ENCODE measurements around the gene COL18A1. TPM values are rescaled to one million over a fixed set of nuclear protein-coding genes. Genes with fewer than 3 reads are reported as not detected.
A peak's percentile ranks its signal among the peaks of the same experiment; 100 is the strongest.

Gene COL18A1
- total RNA-seq, 1 donor from 2014 or later, result 11.4 TPM

DNA sequence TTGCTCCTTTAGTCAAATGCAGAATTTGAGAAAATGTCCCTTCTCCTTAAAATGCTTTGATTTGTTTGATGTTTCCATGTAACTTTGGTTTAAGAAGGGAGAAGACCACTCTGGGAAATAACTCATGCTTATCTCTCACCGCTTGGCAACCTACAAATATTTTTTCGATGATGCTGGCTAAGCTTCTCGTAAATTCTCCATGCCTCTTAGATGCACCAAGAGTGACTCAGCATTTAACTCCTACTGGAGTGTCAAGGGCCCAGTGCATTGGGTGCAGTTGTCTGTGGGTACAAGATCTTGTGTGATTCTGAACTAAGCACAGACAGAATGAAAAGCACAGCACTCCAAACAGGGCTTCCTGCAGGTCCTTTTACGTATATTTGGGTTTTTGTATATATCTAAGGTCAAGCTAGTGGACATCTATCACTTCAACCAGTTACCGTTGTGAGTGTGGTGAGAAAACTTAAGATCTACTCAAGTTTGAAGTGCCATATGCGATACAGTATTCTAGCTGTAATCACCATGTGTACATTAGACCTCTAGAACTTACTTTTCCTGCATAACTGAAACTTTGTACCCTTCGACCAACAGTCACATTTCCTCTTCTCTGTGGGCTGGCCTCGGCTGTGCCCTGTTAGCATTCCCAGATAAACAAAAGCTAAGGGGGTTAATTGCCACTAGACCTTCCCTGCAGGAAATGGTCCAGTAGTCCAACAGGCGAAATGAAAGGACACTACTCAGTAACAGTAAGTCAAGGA lies 55.8 kb downstream of the COL18A1 start:
- FAIRE-seq, result no peak
- no peak for DNase-seq (ENCODE audit: low spot score in 2 of 2)

DNA sequence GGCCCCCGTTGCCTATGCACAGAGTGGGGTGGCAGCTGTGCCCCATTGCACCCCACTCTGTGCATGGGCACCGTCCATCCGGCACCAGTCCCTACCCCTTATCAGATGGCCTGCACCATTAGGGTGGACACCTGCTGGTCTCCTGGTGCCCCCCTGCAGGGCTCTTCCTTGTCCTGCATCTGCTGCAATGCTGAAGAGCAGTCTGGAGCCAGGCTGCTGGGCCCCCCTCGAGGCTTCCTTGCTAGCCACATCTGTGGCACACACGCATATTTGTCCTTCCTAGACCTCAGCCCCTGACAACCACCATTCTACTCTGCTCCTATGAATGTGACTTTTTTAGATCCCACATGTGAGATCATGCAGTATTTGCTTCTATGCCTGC lies 56.4 kb downstream of the COL18A1 start:
- FAIRE-seq (no peak), DNase-seq (ENCODE audit: low spot score in 2 of 2) (no peak)

DNA sequence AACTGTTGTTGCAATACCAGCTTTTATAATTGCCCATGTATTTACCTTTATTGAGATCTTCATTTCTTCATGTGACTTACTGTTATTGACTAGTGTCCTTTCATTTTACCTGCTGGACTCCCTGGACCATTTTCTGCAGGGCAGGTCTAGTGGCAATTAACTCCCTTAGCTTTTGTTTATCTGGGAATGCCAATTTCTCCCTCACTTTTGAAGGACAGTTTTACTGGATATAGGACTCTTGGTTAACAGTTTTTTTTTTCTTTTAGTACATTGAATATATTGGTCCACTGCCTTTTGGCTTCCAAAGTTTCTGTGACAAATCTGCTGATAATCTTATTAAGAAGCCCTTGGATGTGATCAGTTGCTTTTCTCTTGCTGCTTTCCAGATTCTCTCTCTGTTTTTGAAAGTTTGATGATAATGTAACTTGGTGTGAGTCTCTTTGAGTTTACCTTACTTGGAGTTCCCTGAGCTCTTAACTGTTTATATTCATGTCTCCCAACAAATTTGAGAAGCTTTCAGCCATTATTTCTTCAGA lies 56.9 kb downstream of the COL18A1 start:
- DNase-seq (ENCODE audit: low spot score in 2 of 2), result no peak
- FAIRE-seq, result no peak

DNA sequence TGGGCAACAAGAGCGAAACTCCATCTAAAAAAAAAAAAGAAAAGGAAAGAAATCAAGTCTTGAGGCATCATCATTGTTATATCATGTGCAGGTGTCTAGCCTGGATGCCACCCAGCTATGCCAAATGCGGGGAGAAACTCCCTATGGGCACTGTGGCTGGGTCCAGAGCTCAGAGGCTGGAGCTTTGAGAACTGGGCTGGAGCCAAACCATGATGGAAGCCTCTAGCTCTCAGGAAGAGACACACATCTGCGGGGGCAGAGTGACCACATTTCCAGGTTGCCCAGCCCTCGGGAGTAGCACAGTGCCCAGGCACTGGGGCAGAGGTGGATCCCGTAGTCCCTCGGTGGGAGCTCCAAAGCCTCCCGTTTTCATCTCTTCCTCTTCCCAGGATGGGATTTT lies 58.9 kb downstream of the COL18A1 start:
- FAIRE-seq, result no peak
- DNase-seq (ENCODE audit: low spot score in 2 of 2), result no peak

DNA sequence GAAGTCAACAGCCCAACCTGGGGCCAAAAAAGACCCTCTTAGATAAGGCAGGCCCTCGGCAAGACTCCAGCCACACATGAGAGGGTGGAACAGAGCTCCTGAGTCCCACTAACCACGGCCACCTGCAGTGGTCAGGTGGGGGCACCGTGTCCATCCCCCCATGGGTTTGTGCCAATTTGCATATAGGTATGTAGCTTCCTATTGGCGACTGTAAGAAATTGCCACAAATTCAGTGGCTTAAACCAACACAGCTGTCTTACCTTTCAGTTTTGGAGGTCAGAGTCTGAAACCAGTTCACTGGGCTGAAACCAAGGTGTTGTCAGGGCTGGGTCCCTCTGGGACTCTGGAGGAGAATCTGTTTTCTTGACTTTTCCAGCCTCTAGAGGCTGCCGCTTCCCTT lies 59.3 kb downstream of the COL18A1 start:
- DNase-seq (ENCODE audit: low spot score in 2 of 2) (no peak), FAIRE-seq (no peak)

DNA sequence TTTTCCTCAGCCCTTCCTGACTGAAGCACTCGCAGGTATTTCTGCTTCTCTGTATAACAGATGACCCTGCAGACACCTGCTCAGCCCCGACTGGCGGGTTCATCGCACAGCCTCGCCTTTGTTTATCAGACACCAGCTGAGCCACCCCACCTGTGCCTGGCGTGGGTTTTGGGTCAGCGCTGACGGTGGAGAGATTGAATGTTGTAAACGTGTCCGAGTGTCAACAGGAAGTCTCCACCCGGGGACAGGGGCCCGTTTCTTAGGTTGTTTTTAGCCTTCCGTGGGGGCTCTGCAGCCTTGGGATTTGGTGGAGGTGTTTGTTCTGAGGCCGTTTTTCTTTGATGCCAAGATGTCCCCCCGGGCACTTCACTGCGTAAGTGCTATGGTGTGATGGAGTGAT lies 60.1 kb downstream of the COL18A1 start:
- DNase-seq (ENCODE audit: low spot score in 2 of 2) (no peak), FAIRE-seq (no peak)

DNA sequence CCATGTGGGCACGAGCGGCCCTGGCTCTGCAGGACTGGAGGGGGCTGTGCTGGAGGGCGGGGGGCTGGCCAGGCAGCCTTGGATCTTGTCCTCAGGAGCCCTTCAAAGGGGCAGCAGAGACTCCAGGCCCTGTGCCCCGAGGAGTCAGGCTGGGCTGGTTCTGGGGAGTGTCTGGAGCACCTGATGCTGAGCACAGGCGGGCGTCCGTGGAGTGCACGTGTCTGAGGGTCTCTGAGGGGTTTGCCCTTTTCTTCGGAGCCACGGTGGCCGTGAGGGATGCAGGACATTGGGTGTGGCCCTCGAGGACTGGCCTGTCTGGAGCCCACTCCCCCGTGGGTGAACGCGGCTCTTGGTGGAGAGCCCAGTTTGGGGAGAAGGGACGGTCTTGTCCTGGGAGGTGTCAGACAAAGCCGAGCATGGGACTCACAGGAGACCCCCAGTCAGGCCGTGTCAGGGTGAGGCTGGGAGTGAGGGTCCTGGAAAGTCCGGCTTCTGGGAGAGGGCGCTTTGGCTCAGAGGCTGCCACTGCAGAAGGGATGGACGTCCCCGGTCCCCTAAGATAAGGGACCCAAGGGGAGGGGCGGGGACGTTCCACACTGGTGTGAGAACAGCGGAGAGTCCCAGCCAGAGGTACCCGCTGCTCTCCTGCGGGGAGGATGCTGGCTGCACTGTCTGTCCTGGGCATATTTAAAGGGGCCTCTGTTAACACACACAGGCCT lies 60.8 kb downstream of the COL18A1 start:
- FAIRE-seq, result no peak
- DNase-seq (ENCODE audit: low spot score in 2 of 2), result no peak

DNA sequence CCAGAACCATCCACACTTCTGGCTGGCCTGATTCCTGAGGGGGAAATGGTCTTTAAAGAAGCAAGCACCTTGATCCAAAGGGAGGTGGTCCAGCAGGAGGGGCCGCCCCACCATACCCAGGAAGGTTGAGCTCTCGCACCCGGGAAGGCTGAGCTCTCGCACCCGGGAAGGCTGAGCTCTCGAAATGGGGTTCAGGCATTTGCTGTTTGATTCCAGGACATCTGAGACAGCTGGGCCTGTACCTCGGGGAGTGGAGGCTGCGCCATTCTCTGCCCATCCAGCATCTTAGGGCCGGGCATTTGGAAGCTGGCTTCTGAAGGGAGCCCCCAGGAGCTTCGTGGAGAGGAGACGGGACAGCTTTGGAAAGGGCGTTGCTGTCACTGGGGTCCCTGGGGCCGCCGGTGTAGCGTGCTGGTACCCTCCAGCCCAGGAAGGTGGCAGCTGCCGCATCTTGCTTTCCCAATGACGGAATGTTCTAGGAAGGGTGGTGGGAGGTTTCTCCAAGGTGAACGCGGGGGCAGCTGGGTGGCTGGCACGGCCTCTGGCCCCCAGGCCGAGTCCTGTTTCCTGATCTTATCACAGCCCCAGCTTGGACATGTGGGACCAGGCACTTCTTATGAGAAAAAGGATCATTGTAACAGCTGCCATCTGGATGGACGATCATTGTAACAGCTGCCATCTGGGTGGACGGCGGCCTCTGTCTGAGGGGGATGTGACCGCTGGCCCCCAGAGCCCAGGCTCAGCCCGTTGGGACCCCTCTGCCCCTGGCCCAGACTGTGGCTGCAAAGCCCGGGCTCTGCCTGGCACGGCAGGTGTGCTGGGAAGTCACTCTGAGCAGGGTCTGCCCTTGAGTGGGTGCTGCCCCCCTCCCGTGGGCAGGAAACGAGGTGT lies 61.6 kb downstream of the COL18A1 start:
- DNase-seq (ENCODE audit: low spot score in 2 of 2) (no peak), FAIRE-seq (no peak)

DNA sequence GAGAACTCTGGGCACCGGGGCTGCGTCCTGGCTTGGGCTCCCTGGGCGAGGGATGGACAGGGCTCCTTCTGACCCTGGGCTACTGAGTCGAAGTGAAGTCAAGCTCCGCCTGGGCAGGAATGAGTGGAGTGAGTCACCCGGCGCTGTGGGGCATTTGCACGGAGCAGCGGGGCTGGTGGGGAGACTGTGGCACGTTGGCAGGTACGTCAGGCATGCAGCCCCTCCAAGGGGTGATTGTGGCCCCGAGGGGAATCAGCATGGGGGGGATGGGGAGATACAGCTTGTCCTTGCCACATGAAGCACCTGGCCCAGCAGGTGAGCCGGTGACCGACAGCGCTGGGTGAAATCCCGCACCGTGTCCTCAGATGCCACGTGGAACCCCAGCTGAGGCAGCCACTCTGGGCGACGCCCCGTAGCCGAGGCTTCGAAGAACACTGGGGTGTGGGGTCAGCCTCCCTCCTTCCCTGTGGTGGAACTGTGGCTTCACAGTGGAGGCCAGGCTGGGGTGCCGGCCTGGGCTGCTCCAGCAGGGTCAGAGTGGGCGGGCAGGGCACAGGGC lies 62.3 kb downstream of the COL18A1 start:
- FAIRE-seq (no peak), DNase-seq (ENCODE audit: low spot score in 2 of 2) (no peak)

DNA sequence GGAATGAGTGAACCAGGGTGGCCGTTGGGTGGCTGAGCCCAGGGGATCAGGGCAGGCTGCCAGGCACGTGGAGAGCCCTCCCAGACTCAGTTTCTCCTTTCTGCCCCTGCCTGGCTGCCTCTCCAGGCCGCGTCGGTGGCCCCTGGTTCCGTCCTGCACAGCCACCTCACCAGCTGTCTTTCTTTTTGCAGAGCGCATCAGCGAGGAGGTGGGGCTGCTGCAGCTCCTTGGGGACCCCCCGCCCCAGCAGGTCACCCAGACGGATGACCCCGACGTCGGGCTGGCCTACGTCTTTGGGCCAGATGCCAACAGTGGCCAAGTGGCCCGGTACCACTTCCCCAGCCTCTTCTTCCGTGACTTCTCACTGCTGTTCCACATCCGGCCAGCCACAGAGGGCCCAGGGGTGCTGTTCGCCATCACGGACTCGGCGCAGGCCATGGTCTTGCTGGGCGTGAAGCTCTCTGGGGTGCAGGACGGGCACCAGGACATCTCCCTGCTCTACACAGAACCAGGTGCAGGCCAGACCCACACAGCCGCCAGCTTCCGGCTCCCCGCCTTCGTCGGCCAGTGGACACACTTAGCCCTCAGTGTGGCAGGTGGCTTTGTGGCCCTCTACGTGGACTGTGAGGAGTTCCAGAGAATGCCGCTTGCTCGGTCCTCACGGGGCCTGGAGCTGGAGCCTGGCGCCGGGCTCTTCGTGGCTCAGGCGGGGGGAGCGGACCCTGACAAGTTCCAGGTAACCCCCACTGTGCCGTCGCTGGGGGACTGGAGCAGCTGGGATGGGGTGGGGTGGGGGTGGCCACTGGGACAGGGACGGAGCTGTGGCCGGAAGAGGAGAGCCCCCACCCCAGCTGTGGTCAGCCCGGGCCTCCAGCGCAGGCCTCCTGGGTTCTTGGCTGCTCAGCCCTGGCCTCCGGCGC lies 63.3 kb downstream of the COL18A1 start:
- FAIRE-seq (no peak), DNase-seq (ENCODE audit: low spot score in 2 of 2) (no peak)

DNA sequence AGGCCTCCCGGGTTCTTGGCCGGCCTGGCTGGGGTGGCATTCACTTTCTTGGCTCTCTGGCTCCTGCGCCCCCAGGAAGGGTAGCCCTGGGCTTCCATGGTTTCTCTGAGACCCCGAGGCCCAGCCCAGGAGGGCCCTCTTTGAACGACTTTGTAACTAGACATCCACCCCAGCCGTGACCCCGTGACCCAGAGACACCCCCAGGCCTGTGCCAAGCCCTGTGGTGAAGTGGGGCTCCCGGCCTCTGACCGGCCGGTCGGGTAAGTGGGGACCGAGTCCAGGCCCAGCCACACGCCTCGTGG lies 64.0 kb downstream of the COL18A1 start:
- DNase-seq (ENCODE audit: low spot score in 2 of 2) (no peak), FAIRE-seq (no peak)

DNA sequence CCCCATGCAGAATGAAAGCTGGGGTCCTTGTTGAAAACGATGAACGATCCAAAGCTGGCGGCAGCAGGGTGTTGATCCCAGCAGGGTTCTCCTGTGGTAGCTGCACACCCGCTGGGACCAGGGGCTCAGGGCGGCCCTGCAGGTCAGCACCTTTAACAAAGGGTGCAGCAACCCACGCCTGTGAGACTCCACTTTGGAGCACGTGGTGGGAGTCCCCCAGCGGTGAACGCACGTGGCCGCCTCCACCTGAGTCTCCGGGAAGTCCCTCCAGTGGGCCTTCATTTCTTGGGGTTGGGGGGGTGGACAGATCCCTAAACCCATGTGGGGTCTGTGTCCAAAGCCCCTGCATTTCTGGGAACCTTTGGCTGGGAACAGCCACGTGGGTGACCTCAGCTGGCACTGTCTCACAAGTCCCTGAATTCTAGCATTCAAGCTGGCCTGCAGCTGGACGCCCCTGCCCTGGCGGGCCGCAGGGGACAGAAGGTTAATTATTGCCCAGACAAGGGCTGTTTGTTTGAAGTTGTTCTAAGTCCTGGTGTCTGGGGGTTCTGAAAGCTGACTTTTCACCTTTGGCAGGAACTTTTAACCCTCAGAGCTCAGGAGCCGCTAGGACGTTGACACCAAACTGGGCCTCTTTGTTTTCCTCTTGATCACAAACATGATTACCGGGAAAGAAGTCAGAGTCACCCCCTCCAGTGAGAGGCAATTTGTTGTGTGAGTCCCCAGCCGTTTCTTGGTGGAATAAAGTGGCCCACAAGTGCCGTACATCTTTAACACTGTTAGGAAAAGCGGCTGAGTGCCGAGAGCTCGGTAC lies 64.5 kb downstream of the COL18A1 start:
- FAIRE-seq (no peak), DNase-seq (ENCODE audit: low spot score in 2 of 2) (peak in 1 of 2 donors; percentile 62)

DNA sequence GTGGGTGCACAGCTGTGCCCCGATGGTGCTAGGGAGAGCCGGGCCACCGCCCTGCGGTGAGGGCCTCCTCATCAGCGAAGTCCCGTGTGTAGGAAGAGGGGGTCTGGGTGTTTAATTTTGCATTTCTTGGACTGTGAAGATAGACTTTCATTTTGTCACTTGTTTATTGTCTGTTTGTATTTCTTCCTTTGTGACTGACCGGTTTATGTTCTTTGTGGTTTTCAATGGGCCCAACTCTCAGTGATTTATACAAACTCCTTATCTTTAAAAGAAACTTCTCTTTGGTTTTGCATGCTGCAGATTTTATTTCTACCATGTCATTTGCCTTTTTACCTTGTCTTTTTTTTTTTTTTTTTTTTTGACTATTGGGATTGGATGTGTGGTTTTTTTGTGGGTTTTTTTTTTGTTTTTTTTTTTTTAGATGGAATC lies 65.1 kb downstream of the COL18A1 start:
- no peak for DNase-seq (ENCODE audit: low spot score in 2 of 2)
- FAIRE-seq, result no peak

DNA sequence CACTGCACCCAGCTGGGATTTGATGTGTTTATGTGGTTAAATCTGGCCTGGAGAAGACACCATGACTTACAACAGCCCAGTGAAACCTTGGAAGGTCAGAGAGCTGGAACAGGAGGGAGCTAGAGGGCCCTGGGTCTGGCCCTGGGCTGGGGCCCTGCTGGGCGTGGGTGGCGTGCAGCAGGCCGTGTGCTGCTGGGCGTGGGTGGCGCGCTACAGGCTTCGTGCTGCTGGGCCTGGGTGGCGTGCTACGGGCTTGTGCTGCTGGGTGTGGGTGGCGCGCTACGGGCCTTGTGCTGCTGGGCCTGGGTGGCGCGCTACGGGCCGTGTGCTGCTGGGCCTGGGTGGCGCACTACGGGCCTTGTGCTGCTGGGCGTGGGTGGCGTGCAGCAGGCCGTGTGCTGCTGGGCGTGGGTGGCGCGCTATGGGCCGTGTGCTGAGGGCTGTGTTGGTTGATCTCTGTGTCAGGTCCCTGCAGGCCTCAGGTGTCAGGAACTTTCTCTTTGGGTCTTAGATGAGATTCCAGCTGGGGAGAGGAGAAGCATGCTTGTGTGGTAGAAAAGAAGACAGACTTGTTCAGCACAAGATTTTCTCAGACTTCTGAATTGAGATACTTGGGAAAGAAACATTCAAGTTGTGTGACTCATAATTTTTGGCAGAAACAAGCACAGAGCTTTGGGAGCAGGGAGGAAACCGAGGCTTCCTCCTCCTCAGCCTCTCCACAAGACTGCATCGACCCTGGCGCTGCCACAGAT lies 66.0 kb downstream of the COL18A1 start:
- FAIRE-seq (no peak), DNase-seq (ENCODE audit: low spot score in 2 of 2) (peak in 1 of 2 donors; percentile 63)

DNA sequence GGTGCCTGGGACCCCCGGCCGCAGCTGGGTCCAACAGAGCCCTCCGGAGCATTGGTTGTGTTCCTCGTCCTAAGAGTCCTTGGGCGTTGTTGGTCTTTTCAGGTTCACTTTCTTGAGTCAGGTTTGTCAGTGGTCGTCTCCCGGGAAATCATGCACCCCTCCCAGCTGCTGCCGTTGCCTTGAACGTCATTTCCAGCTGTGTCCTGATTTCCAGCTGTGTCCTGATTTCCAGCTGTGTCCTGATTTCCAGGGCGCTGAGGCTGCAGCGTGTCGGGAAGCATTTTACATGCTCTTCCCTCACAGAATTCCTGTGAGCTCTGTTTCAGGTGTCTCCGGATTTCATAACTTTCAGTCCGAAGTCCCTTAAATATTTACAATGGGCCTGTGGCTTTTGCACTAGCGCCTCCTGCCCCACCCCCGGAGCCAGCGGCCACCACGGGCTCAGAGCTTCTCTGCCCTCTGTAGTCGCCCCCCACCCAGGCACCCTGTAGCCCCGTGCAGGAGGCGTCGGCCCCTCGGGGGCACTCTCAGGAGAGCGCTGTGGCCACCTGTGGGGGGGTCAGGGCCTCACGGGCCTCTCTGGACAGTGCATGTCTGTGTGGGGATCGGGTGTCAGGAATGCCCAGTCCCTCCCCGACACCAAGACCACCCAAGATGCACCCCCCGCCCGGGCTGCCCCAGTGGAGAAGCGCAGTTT lies 66.7 kb downstream of the COL18A1 start:
- DNase-seq (ENCODE audit: low spot score in 2 of 2) (no peak), FAIRE-seq (no peak)

DNA sequence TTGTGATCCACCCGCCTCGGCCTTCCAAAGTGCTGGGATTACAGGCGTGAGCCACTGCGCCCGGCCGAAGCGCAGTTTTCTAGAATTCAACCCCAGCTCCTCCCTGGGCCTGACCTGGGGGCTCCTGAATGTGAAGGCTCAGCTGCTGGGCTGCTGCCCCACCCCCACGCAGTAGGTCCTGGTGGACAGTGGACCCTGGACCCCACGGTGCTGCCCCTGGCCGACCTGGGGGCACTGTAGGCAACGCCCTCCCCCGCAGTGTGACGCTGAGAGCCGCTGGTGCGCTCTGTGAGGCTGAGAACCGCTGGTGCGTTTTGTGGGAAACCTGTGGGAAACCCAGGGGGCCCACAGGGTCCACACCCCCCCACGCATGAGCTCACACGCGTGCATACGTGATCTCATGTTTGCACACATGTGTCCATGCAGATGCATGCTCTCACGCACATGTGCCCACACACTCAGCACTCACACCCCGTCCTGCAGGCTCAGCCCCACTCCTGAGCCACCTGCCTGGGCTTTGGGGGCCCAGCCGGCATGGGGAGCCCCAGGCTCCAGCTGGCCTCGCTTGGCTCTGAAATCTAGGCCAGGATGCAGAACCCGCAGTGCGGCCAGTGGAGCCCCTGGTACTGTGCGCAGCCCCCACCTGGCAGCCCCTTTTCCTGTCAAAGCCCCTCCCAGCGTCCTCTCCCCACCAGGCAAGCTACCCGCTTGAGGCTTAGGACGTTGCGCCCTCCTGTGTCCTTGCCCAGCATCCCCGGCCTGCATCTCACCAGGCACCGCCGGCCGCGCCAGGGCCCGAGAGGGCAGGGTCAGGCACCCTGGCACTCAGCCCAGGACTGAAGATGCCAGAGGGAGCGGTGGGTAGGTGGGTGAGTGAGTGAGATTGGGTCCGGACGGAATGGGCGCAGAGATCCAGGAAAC lies 67.7 kb downstream of the COL18A1 start:
- DNase-seq (ENCODE audit: low spot score in 2 of 2) (no peak), FAIRE-seq (no peak)
